ENCODE data around the gene IFNA13. TPM values are rescaled to one million over a fixed set of nuclear protein-coding genes. Genes with fewer than 3 reads are reported as not detected.
A peak's percentile ranks its signal among the peaks of the same experiment; 100 is the strongest.

The IFNA13 gene
- total RNA-seq, 1 experiment from 2014 or later, result not detected

GRCh38 chr9:21398955-21399489, 31.2 kb upstream of the IFNA13 start:
- TF ChIP-seq SOX15 (CRISPR knock-in tag; IDR thresholded peaks at IDR 0.05), result no peak
- TF ChIP-seq MAX (CRISPR knock-in tag; IDR thresholded peaks at IDR 0.05), result no peak
- Mint-ChIP-seq H3K36me3 (no peaks in the 10 kb centered on the region), H3K27ac (no peak overlapping the region), H3K4me1 (peaks cover 7% of the 10 kb centered on the region), H3K27me3 (ENCODE audit: low read depth) (peaks cover 67% of the 10 kb centered on the region), H3K9me3 (no peaks in the 10 kb centered on the region), H3K4me3 (no peak overlapping the region)
- ChIA-PET CTCF (interaction anchor here (1.2 to 1.8 kb wide), 3 partner anchors 56 to 146 kb away, joined by 3 to 8 read pairs (median 7); no protein-coding TSS in a partner anchor), POLR2A (no interaction called here)
- ATAC-seq (no peak), DNase-seq (ENCODE audit: low spot score) (no peak)

DNA sequence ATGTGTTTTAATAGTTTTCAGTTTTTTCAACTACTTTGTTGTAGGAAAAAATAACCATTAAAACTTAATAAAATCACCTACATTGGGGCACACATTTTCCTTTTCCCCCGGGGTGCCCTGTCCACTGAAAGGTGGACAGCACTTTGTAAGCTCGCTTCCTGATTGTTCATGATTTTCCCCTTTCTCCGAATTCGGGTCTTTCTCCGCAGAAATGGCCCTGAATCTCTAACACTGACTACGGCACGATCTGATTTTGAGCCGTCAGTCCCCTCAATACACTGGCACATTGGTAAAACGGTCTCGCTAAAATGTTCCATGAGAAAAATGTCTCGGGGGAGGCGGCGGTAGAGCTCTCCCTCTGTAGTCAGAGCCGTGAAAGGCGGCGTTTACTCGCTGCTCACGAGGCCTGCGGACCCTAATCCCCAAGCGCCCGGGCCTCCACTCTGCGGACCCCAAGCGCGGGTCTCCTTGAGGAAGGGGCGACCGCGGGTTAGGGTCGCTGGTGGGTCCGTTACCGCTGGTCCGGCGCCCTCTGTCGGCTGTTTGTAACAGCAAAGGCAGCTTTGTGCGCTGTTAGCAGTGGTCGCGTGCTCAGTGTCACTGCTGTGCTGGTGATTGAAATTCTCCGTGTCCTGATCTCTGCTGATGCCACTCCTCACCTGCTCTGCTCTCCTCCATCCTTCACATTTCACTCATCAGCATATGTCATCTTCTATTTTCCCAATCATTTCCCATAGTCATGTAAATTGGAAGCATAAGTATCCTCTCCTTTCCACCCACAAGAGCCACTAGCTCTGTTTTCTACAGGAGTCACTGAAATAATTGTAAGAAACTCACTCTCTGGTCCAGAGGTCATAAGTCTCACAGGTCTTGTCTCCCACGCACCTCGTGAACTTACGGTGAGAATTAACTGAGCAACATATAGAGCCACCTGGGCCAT, 28.2 kb upstream of the IFNA13 start:
- no peak for TF ChIP-seq ZNF138 (CRISPR knock-in tag; conservative IDR thresholded peaks at IDR 0.05)
- TF ChIP-seq HMGXB4 (CRISPR knock-in tag; IDR thresholded peaks at IDR 0.05), result 0 out of 2 replicates have a peak, but pooled peaks have one; percentile 29
- TF ChIP-seq, protein P1, sequence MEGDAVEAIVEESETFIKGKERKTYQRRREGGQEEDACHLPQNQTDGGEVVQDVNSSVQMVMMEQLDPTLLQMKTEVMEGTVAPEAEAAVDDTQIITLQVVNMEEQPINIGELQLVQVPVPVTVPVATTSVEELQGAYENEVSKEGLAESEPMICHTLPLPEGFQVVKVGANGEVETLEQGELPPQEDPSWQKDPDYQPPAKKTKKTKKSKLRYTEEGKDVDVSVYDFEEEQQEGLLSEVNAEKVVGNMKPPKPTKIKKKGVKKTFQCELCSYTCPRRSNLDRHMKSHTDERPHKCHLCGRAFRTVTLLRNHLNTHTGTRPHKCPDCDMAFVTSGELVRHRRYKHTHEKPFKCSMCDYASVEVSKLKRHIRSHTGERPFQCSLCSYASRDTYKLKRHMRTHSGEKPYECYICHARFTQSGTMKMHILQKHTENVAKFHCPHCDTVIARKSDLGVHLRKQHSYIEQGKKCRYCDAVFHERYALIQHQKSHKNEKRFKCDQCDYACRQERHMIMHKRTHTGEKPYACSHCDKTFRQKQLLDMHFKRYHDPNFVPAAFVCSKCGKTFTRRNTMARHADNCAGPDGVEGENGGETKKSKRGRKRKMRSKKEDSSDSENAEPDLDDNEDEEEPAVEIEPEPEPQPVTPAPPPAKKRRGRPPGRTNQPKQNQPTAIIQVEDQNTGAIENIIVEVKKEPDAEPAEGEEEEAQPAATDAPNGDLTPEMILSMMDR (IDR thresholded peaks at IDR 0.05), result peak; percentile 77
- TF ChIP-seq GABPB1 (CRISPR knock-in tag; IDR thresholded peaks at IDR 0.05), result no peak
- ChIA-PET POLR2A (no interaction called here), CTCF (interaction anchor here (0.6 to 2.3 kb wide), 31 partner anchors 9 to 655 kb away, joined by 3 to 48 read pairs (median 6); partner anchors contain the start of genes IFNA8 and KLHL9)
- Mint-ChIP-seq H3K27me3 (ENCODE audit: low read depth) (peaks cover 50% of the 10 kb centered on the region), H3K27ac (no peak overlapping the region), H3K9me3 (no peaks in the 10 kb centered on the region), H3K36me3 (no peaks in the 10 kb centered on the region), H3K4me3 (peak overlapping the region; percentile 74), H3K4me1 (peaks cover 2% of the 10 kb centered on the region; the same call in 1 of the 2 replicates)
- ATAC-seq (peak; percentile 84), DNase-seq (ENCODE audit: low spot score) (peak; percentile 84)

DNA sequence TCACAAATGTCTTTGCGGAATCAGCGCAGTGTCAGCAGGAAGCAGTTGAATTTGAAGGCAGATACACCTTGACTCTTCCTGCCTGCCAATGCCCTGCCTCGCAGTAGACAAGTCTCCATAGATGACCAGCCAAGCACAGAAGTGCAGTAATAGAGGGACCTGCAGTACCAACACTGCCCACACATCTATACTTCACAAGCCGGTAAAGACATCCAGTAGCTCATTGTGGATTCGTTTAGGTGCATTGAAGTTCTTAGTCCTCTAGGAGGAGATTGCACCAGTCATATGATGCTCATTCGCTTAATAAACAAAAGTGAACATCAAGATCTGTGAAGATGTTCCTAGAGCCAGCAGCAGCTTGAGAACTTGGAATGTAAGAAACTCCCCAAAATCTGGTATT, 24.4 kb upstream of the IFNA13 start:
- H3K27me3 Mint-ChIP-seq (ENCODE audit: low read depth), result peaks cover 32% of the 10 kb centered on the region
- ChIA-PET POLR2A (no interaction called here), CTCF (interaction anchor here (0.6 to 2.5 kb wide), 21 partner anchors 11 to 209 kb away, joined by 3 to 19 read pairs (median 5); partner anchors contain the start of gene KLHL9)
- no peak for TF ChIP-seq E2F4 (CRISPR knock-in tag; IDR thresholded peaks at IDR 0.05; ENCODE audit: borderline replicate concordance, low read depth)
- TF ChIP-seq NFATC4 (CRISPR knock-in tag; IDR thresholded peaks at IDR 0.05), result no peak
- TF ChIP-seq ZNF396 (CRISPR knock-in tag; IDR thresholded peaks at IDR 0.05; ENCODE audit: borderline replicate concordance), result no peak
- no peak for TF ChIP-seq MAX (CRISPR knock-in tag; IDR thresholded peaks at IDR 0.05)
- TF ChIP-seq TP53 (CRISPR knock-in tag; IDR thresholded peaks at IDR 0.05), result no peak
- no peak for TF ChIP-seq ZNF121 (CRISPR knock-in tag; IDR thresholded peaks at IDR 0.05)
- TF ChIP-seq NR2C2 (CRISPR knock-in tag; IDR thresholded peaks at IDR 0.05), result no peak
- no peak for TF ChIP-seq ZNF423 (CRISPR knock-in tag; IDR thresholded peaks at IDR 0.05)
- no peak for TF ChIP-seq NR3C1 (CRISPR knock-in tag; conservative IDR thresholded peaks at IDR 0.05; ENCODE audit: low read depth)
- TF ChIP-seq, protein P2, sequence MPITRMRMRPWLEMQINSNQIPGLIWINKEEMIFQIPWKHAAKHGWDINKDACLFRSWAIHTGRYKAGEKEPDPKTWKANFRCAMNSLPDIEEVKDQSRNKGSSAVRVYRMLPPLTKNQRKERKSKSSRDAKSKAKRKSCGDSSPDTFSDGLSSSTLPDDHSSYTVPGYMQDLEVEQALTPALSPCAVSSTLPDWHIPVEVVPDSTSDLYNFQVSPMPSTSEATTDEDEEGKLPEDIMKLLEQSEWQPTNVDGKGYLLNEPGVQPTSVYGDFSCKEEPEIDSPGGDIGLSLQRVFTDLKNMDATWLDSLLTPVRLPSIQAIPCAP (CRISPR knock-in tag; IDR thresholded peaks at IDR 0.05), result no peak
- no peak for TF ChIP-seq JAZF1 (CRISPR knock-in tag; IDR thresholded peaks at IDR 0.05)
- TF ChIP-seq CREB1 (CRISPR knock-in tag; IDR thresholded peaks at IDR 0.05), result no peak
- TF ChIP-seq ARID4B (CRISPR knock-in tag; IDR thresholded peaks at IDR 0.05; ENCODE audit: borderline replicate concordance), result no peak
- TF ChIP-seq IRF2 (CRISPR knock-in tag; IDR thresholded peaks at IDR 0.05; ENCODE audit: borderline replicate concordance, low read depth), result no peak
- DNase-seq (ENCODE audit: low spot score) (no peak), ATAC-seq (peak; percentile 96)
- H3K9me3 Mint-ChIP-seq, result no peaks in the 10 kb centered on the region
- no peaks in the 10 kb centered on the region for H3K36me3 Mint-ChIP-seq
- H3K4me3 Mint-ChIP-seq, result no peak overlapping the region
- peaks cover 2% of the 10 kb centered on the region; the same call in 1 of the 2 replicates for H3K4me1 Mint-ChIP-seq
- no peak overlapping the region for H3K27ac Mint-ChIP-seq
